Kidney (tissue), 14 donors: ENCODE measurements around the gene DOK6. TPM values are rescaled to one million over a fixed set of nuclear protein-coding genes. Genes with fewer than 3 reads are reported as not detected.
A peak's percentile ranks its signal among the peaks of the same experiment; 100 is the strongest.

Experiments used
- DNase-seq, 5 donors: peaks; one replicate each; pipeline ENCODE4 v3.0.0-alpha.2; 2013 to 2020
- FAIRE-seq: peaks from 2 replicates; lab custom pipeline; 2012; peaks lifted over from hg19 to GRCh38; lab: Jason Lieb, UNC
- H3K27ac ChIP-seq, 2 donors: one replicate each; pipeline ENCODE4 v1.7.0; 2013; ENCODE audit warnings: low read depth in 2 of 2, low read length in 2 of 2, inconsistent platforms in 1 of 2
- H3K27me3 ChIP-seq: one replicate; pipeline ENCODE4 v1.7.1; 2013; ENCODE audit warnings: low read length, inconsistent platforms; ENCODE audit not compliant: control insufficient read depth, insufficient read depth
- H3K36me3 ChIP-seq, 3 donors: one replicate each; pipeline versions ENCODE4 v1.7.0 to v1.7.1; 2013; ENCODE audit warnings: low read length in 3 of 3, control low read depth in 1 of 3, inconsistent platforms in 1 of 3; ENCODE audit not compliant: insufficient read depth in 3 of 3, control insufficient read depth in 2 of 3
- H3K4me1 ChIP-seq, 3 donors: one replicate each; pipeline versions ENCODE4 v1.7.0 to v1.7.1; 2013; ENCODE audit warnings: low read length in 3 of 3, inconsistent platforms in 1 of 3, low read depth in 1 of 3; ENCODE audit not compliant: control insufficient read depth in 2 of 3, insufficient read depth in 2 of 3
- H3K4me3 ChIP-seq, 3 donors: one replicate each; pipeline versions ENCODE4 v1.7.0 to v1.8.1; 2013; ENCODE audit warnings: low read length in 3 of 3, control low read depth in 1 of 3, inconsistent platforms in 1 of 3
- H3K9ac ChIP-seq, 3 donors: one replicate each; pipeline versions ENCODE4 v1.7.0 to v1.7.1; 2013; ENCODE audit warnings: low read length in 3 of 3, control low read depth in 1 of 3, inconsistent platforms in 1 of 3
- H3K9me3 ChIP-seq, 3 donors: one replicate each; pipeline versions ENCODE4 v1.7.0 to v1.7.1; 2013; ENCODE audit warnings: low read length in 3 of 3, control low read depth in 1 of 3, inconsistent platforms in 1 of 3; ENCODE audit not compliant: control insufficient read depth in 2 of 3, insufficient read depth in 1 of 3
- CTCF ChIP-seq: IDR thresholded peaks from 3 replicates; pipeline ENCODE4 v1.5.1; 2012; ENCODE audit warnings: mild to moderate bottlenecking, moderate library complexity, borderline replicate concordance; ENCODE audit not compliant: insufficient read depth; ENCODE audit errors: extremely low read depth
- intact Hi-C: fragments of 100-400 bp; cut with DNase I; formaldehyde crosslinking; loops from one replicate; pipeline ENCODE4 v1.11.1; 2022
- polyA plus RNA-seq: library from polyadenylated mRNA; stranded (reverse); fragments of 350-450 nt; fragmentation: Illumina TruSeq; extraction: RNeasy Lipid Tissue Mini Kit (QIAGEN cat#74804); gene quantifications from one replicate; pipeline ENCODE4 v1.2.3, GENCODE V29; 2014; ENCODE audit warnings: low read depth, low replicate concordance; ENCODE audit not compliant: insufficient read depth
- total RNA-seq: library from RNA; stranded (reverse); fragmentation: NEBNext Ultra II Directional; extraction: Animal tissue kit (Norgen Biotek cat#: 25700); gene quantifications from one replicate; pipeline ENCODE4 v1.2.1, GENCODE V29; 2021
- donor health status: control.
- donor health status: control.
- donor health status: control.
- donor health status: control.
- donor health status: control.
- donor health status: DM: yes; HTN: yes; CAD: no.
- donor health status: Normal renal cell carcinoma (clear cell type).

The DOK6 gene
- total and polyA plus RNA-seq, 2 donors from 2014 or later, result 3.8 to 4.6 TPM

- Histone ChIP-seq H3K4me1 (no peaks in the 10 kb centered on the region), H3K27me3 (no peaks in the 10 kb centered on the region), H3K4me3 (no peak overlapping the region), H3K9ac (no peak overlapping the region), H3K36me3 (peaks cover 0 to 1% (median 0%) of the 10 kb centered on the region in 3 donors), H3K9me3 (no peaks in the 10 kb centered on the region), H3K27ac (no peak overlapping the region)
- DNase-seq, result no peak
- TF ChIP-seq CTCF, result no peak
- FAIRE-seq, result no peak
- intact Hi-C loops, result no loop called here
Observed at GRCh38 chr18:69759046-69759445, 358.4 kb downstream of the DOK6 start.

DNA sequence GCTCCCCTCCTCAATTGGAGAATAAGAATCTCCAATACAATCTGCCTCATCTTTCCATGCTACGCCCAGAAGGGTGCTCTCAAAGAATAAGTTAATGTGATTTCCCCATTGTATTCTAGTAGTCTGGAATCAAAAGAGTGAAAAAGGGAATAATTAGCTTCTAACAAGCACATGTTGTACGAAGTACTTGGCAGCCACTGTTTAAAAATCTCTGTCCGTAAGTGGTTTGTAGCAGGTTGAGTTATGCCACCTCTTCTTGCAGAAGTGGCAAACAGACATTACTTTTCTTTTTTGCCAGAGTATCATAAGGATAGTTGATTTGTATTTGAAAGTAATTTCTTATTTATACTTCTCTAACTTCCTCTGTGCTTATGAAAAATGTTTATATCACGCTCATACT, 362.3 kb downstream of the DOK6 start:
- Histone ChIP-seq H3K4me1 (no peaks in the 10 kb centered on the region), H3K4me3 (no peak overlapping the region), H3K27ac (no peak overlapping the region), H3K36me3 (peaks cover 0 to 2% (median 0%) of the 10 kb centered on the region in 3 donors), H3K9me3 (no peaks in the 10 kb centered on the region), H3K27me3 (no peaks in the 10 kb centered on the region), H3K9ac (no peak overlapping the region)
- DNase-seq (no peak), FAIRE-seq (no peak)
- no peak for TF ChIP-seq CTCF
- intact Hi-C loops, result no loop called here

DNA sequence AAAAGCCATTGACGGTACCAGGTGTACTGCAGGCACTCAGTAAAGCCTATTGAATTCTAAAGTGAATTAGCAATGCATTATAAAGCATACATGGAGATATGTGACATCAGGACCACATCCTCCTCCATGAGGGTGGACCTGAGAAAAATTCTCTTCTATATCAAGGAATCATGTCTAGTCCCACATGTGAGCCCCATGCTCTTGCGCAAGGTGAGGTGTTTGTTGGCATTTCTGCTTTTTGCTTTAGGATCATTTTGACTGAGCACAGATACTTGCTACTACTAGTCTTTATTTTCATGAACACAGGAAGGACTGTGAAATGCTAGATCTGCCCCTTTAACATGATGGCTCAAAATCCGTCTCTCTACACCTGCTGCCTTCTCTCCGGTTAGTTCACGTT, 363.1 kb downstream of the DOK6 start:
- intact Hi-C loops, result no loop called here
- H3K4me1 ChIP-seq, result no peaks in the 10 kb centered on the region
- H3K4me3 ChIP-seq, result no peak overlapping the region
- H3K9ac ChIP-seq, result no peak overlapping the region
- no peak for TF ChIP-seq CTCF
- no peaks in the 10 kb centered on the region for H3K27me3 ChIP-seq
- FAIRE-seq (no peak), DNase-seq (no peak)
- H3K9me3 ChIP-seq, result no peaks in the 10 kb centered on the region
- H3K27ac ChIP-seq, result no peak overlapping the region
- peaks cover 0 to 2% (median 0%) of the 10 kb centered on the region in 3 donors for H3K36me3 ChIP-seq

DNA sequence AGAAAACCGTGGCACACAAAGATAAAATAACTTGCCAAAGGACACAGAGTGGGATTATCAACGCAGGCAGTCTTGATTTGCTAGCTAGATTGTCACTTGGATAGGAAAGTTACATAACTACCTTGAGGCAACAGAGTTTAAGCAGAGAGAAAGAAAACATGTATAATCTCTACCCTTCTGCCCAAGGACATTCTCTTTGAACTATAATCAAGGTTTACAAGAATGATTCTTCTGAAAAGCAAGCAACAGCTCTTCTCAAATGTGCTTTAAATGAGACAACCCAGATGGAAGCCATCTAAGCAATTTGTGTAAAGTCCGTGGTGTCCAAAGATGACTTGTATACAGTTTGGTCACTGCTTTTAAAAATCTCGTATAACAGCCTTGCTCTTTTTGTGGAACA, 369.6 kb downstream of the DOK6 start:
- no peak for TF ChIP-seq CTCF
- H3K4me3 ChIP-seq, result no peak overlapping the region
- no peak overlapping the region for H3K27ac ChIP-seq
- intact Hi-C loops, result no loop called here
- no peaks in the 10 kb centered on the region for H3K36me3 ChIP-seq
- H3K9me3 ChIP-seq, result no peaks in the 10 kb centered on the region
- DNase-seq (peak in 1 of 5 donors; percentile 20), FAIRE-seq (no peak)
- H3K9ac ChIP-seq, result no peak overlapping the region
- no peaks in the 10 kb centered on the region for H3K4me1 ChIP-seq
- no peaks in the 10 kb centered on the region for H3K27me3 ChIP-seq
